Stimulated activated CD8-positive, alpha-beta memory T cell treated with anti-CD3 and anti-CD28 coated beads, Interleukin-12 subunit alpha, Interleukin-12 subunit beta, amount 100 ng/mL, for 1 hour (primary cell): ENCODE data around the gene ZFPL1.

Experiments
- DNase-seq: peaks from one replicate; pipeline ENCODE4 v3.0.0-alpha.2; 2020; ENCODE audit warnings: low read depth

ZFPL1 gene

DNA sequence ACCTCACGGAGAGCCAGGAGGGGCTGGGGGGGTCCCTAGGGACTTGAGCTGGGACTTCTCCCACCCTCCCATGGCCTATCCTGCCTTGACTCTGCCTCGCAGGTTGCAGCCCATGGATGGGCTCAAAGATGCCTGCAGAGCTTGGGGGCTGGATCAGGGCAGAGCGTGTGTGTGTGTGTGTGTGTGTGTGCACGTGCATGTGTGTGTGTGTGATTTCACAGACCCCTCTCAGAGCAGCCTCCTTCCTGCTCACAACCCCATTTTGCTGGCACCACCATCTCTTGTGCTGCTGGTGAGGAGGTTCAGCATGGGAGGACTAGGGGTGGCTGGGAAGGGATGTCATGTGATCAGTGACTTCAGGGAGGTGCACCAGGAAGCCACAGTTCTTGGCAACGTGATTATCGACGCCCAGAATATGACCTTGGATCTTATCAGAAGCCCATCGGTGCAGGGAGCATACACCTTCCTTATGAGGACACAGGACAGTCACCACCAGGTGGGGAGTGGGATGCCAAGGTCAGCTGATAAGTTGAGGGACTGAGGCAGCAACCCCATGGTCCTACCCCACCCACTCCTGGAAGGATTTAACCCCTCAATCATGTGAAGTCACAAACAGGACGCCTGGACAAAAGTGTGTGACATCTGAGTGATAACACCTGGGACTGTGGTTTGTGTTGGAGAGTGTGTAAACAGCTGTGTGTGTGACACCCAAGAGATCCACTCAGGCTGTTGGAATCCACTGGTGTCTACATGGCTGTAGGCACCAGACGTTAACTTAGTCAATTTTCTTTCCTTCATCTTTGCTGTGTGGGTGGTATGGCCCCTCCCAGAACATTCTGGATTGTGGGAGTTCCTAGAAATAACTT, 23.8 kb upstream of the ZFPL1 start:
- DNase-seq = no peak

DNA sequence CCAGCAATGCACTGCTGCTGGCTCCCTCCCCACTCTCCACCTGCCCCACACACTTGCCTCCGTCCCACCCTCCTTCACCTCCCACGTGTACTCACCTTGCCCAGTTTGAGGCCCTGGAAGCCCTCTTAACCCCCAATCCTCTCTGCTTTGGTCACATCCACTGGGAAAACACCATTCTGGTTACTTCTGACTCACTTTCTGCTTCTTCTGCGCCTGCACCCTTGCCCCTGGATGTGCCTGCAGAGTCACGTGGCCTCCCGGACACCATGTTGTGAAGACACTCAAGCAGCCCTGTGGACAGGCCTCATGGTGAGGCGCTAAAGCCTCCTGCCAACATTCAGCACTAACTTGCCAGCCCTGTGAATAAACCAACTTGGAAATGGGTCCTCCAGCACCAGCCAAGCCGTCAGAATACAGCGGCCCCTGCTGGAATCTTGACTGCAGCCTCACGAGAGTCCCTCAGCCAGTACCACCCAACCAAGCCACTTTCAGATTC, 23.1 kb upstream of the ZFPL1 start:
- DNase-seq = no peak

DNA sequence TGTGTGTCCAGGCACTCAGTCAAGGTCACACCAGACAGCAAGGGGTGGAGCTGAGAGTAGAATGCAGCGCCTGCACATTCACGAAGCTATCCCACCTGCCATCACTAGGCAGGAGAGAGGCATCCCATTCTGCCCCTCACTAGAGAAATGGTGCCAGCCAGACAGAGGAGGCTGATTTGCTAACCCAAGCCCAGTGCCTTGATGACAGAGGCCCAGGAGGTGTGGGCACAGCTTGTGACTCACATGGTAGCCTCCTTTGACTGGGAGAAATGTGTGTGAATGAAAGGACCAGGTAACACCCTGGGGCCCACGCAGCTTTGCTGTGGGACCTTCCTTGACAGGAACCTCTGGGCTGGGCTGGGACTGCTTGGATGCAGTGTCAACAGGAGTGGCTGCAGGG, 20.5 kb upstream of the ZFPL1 start:
- no peak for DNase-seq

DNA sequence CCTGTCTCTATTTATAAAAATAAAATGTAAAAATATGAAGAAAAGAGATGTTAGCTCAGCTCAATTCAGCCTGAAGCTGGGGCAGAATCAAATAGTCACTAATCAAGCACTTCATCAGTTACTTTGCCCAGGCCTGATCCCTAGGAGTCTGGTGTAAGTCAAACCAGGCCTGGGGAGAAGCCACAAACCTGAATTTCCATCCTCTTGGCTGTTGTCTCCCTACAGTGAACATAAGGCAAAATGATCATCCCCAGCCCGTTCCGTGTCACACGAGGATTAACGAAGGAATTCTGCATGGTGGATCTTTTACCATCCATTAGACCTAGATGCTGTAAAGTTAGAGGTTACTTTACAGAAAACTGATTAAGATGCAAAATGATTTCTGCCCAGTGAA, 19.2 kb upstream of the ZFPL1 start:
- no peak for DNase-seq

DNA sequence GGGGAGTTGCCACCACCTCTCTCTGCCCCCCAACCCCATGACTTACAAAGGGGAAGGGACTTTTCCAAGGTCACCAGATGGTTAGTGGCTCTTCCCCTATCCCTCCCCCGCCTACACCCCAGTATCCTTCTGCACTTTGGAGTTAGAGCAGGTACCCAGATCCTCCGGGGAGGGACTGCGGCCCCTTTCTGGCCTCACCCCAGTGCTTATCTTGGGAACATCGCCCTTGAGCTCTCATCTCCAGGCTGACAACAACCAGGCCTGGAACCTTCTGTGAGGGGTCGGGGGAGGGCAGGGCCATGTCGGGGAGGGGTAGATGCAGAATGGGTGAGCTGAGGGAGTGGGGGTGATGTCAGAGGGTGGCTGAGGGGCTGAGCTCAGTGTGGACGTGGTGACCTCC, 18.2 kb upstream of the ZFPL1 start:
- no peak for DNase-seq

DNA sequence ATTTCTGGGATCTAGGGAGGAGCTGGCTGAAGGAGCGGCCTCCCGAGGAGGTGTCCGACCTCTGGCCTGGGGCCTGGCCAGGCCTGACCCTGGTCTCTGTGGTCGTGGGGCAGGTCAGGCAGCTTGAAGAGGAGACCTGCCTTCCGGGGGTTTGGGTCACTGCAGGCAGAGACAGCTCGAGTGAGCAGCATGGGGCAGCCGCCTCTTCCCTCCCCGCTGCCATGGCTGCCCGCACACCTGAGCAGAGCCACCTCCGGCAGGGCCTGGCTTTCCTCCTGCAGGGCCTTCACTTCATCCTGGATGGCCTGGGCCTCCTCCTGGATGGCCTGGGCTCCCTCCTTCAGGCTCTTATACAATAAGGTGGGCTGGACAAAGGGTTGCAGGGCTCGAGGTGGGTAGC, 17.7 kb upstream of the ZFPL1 start:
- DNase-seq = no peak

DNA sequence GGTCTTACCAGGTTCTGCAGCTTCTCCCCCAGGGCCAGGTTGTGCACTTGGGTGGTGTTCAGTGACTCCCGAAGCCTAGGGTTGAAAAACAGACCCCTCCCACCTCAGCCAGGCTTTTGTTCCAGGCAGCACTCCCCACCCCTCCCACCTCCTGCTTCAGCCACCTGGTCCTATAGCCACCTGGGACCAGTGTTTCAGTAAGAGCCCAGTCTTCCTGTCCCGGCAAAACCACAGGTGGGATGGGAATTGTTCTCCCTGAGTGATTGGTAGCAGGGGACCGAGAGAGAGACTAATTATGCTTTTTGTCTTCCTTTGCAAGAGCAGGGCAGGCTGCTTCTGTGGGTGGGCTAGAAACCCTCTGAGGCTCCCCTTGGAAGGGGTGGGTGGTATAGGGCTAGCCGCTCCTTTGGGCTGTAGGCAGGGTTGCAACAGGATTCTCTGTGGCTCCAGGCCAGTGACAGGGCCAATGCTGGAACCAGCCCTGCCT, 17.2 kb upstream of the ZFPL1 start:
- DNase-seq = no peak

DNA sequence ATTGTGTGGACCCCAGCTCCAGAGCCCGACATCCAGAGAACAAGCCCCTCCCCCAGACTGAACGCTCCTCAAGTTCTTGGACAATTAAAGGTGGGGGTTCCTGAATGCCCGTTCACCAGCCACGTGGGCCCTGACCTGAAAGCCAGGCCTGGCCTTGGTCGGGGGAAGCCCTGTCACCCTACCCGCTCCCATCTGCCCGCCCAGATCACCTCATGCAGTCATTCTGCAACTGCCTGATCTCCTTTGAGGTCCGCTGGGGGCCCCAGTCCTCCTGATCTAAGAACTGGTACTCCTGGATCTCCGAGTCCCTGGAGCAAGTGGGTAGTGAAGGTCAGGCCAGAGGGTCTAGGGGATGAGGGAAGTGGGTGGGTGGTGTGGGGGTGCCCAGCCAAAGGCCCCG, 16.6 kb upstream of the ZFPL1 start:
- no peak for DNase-seq

DNA sequence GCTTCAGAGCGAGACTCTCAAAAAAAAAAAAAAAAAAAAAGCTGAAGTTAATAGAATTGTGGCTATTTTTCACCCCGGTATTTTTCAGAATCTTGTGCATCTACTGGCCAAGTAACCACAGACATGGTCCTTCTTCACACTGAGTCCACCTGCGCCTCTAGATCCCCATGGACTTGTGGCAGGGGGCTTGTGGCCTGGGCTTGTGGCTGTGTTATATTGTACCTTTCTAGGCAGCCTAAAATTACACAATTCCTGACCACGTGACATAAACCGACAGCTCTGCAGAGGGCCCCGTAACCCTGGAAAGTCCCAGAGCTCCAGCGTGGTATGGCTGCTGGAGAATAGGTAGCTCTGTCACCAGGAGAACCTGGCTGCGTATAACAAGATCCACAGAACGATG, 14.8 kb upstream of the ZFPL1 start:
- DNase-seq = no peak

DNA sequence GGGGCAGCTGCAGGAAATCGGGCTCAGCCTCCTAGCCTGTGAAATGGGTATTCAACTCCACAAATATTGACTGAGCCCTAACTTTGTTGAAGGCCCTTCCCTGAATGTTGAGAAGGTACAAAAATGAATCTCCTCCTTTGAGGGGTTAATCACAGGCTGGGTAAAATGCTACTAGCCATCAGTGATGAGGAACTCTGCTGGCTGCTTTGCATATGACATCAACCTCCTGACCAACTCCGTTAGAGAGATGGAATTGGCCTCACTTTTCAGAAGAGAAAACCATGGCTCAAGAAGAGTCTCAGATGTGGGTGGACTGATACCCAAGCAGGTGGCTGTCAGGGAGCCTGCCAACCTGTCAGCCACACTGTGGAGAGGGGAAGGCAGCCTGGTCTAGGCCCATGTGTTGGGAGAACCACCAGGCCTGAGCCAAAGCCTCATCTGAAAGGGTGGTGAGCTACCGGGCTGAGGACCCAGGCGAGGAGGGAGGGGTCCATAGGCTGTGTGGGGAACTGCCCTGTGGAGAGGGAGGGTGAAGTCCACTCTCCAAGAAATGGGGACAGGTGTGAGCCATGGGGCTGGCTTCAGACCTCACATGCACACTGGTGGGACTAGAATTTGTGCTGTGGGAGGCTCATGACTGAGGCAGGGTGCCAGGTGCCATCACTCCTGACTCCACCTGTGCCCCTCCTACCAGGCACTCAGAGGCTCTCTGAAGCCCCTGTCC, 12.0 kb upstream of the ZFPL1 start:
- DNase-seq = no peak

DNA sequence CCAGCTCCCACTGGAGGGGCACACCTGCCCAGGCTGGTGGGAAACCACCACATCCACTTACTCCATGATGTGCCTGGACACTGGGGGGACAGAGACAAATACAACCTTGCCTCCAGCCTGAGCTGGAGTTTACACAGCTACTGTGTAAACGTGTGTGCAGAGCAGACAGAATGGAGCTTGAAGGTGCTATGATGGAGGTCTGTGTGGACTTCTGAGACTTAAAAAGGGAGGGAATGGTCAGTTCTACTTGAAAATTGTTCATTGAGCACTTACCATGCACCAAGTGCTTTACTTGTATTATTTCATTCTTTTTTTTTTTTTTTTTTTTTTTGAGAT, 11.4 kb upstream of the ZFPL1 start:
- no peak for DNase-seq

DNA sequence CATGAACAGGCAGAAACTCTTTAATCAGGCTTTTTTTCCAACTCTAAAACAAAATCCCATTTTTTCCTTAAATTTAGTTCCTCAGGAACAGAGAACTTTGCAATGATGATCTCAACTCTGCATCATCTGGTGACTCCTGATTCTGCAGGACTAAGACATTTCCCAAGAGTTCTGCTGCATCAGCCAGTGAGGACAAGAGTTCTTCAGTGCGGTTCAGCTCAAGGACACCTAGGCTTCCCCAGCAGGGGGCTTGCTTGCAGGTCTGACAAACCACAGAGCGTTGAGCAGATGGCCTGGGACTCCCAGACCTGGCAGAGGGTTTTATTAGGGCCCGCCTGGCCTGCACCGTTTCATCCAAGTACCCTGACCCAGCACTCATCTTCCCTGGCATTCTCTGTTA, 6.6 kb upstream of the ZFPL1 start:
- DNase-seq = no peak

DNA sequence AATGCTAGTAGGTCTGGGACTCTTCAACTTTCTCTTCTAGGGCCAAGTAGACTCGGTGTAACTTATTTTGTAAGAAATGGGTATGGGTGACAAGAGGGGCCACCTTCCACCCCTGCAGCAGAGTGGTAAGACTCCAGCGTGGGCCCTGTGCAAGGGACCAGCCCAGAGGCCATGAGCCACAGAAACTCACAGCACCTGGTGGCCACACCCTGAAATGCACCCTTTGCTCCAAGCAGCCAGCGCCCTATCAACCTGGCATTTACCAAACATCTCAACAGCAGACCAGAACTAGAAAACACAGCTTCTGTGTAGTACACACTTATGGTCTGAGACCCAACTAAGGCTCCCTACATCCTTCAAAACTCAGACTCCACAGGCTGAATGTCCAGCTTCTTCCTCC, 5.9 kb upstream of the ZFPL1 start:
- peak; percentile 57 for DNase-seq

DNA sequence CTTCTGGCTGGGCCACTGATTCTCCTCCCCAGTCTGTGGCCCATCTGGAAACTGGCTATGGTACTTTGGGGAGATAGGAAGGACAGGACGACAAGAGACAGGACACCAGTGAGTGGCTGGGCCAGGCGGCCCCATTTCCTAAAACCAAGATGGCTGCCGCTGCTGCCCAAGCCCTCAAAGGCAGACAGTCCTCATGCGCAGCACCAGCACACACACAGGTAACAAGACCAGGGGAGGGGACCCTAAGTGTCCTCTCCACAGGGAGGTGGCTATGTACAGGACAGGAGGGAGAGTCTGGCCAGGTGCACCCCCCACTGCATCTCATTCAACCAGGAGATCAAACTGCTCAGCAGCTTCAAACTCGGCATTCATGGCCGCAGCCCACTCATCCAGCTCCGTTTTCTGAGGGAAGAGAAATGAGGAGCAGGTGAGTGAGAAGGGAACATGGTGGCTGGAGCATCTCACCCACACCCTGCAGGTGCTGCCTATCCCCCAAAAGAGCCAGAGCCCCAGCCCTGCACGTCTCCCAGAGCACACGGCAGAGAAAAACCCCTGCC, 5.2 kb upstream of the ZFPL1 start:
- no peak for DNase-seq

DNA sequence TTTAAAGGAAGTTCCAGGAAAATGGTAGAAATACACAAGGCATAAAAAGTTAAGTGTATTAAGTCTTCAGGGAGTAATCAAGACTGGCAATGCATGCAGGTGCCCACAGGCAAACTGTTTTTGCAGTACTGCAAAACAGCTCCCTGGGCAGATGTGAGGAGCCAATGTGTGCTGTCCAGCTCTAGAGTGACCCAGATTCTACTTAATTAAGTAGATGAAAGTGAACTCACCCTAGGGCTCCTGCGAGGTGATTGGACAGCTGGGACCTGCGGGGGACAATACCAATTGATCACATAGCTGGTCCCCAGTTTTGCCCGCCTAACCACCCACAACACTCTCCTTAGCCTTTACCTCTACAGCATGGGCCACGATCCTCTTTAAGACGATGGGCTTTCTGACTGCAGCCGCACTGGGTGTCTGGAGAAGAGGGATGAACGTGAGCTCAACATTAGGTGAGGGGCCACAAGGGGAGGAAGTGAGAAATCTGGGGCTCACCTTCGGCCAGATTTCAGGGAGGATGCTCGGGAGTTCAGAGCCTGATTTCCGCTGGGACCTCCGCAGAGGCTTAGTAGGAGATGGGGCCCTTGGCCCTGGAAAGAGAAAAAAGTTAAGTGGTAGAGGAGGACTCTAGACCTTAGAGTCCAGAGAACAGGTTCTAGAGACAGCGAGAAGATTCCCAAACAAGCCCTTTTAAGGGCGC, 738 bp upstream of the ZFPL1 start:
- DNase-seq = no peak

DNA sequence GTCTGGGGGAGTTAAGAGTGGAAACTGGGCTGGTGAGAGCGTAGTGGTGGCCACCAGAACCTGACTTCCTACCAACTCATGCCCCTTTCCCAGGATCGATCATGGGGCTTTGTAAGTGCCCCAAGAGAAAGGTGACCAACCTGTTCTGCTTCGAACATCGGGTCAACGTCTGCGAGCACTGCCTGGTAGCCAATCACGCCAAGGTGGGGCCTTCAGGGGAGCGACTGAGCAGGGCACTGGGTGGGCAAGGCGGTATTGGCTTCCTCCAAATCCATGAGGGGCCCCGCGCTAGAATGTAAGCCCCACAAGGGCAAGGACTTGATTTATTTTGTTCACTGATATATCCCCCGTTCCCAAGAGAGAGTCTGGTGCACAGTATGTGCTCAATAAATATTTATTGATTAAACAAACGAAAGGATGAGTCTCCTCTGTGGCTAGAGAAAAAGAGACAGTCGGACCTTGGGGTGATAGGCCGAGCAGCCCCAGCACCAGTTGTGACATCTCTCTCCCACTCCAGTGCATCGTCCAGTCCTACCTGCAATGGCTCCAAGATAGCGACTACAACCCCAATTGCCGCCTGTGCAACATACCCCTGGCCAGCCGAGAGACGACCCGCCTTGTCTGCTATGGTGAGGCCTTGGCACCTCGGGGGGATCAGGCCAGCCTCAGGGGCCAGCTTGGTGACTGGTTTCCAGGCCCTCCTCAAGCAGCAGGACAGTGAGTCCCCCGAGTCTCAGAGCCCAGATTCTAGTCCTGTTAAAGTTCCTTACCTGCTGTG, 765 bp downstream of the ZFPL1 start:
- no peak for DNase-seq

DNA sequence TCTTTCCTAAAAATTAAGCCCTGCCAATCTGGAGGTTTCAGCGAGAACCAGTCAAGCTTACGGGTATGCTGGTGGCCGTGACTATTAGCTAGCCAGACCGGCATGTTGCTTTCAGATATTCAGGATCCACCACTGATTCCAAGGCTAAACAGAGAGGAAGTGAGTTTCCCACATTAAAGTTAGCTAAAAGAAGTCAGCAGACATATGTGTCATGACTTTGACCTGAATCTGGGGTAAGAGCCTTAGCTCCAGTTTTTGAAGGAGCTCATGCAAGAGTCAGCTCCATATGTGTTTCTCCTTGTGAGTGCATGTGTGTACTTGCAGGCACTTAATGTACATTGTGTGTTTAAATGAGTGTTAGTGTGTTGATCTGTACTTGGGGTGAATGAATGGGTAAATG, 1.4 kb downstream of the ZFPL1 start:
- DNase-seq = no peak

DNA sequence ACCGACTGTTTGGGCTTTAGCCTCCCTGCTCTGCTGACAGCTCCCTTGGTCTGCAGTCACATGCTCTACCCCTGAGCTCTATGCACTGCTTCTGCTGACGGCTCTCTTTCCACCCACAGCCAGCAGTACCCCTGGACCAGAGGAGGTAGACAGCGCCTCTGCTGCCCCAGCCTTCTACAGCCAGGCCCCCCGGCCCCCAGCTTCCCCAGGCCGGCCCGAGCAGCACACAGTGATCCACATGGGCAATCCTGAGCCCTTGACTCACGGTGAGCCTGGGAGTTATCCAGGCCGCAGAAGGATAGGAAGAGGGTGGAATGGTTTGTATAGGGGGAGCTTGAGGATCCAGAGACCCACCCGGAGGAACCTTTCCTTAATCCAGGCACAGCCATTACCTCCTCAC, 2.8 kb downstream of the ZFPL1 start:
- DNase-seq = no peak

DNA sequence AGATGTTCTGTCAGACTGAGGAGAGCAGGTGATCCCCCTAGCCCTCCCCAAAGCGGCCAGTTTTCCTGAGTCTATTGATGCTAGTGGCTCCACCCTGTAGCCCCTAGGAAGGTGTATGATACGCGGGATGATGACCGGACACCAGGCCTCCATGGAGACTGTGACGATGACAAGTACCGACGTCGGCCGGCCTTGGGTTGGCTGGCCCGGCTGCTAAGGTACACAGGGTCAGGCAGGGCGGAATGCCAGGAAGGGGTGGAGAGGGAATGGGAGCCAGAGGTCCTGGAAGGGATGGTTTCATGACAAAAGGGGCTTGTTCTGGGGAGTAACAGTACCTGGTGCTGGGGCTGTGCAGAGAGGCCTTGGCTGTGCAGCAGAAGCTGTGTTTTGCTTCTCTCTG, 3.2 kb downstream of the ZFPL1 start:
- no peak for DNase-seq

DNA sequence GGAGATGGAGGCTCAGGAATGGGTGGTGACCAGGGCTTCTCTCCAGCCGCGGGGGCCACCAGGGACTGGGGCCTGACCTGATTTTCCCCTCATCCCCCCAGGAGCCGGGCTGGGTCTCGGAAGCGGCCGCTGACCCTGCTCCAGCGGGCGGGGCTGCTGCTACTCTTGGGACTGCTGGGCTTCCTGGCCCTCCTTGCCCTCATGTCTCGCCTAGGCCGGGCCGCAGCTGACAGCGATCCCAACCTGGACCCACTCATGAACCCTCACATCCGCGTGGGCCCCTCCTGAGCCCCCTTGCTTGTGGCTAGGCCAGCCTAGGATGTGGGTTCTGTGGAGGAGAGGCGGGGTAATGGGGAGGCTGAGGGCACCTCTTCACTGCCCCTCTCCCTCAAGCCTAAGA, 3.8 kb downstream of the ZFPL1 start:
- no peak for DNase-seq

DNA sequence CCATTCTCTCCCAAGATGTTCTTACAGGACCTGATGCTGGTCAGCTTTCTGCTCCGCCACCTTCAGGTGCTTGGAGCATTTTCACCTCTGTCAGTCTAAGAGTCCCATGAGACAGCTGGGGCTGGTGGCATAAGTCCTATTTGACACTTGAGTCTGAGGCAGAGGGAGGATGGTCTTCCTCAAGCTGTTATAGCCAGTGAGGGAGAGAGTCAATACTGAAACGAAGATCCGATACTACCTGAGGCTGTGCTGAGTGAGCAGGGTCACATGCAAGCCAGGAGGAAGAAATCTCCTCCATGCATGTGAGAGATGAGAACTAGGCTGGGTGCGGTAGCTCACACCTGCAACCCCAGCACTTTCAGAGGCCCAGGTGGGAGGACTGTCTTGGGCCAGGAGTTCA, 5.6 kb downstream of the ZFPL1 start:
- no peak for DNase-seq

DNA sequence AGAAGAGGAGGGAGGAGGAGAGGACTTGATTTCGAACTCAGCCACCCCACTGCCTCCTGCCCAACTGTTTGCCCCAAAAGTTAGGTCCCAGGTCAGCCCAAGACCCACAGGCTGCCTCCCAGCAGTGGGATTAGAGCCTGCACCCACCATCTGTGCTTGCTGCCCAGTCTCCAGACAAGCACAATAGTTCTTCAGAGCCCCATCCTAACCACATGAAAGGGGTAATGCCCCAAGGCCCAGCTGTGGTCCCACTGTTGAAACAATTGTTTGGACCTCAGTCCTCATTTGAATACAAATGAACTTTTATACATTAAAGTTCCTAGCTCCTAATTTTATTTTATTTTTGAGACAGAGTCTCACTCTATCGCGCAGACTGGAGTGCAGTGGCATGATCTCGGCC, 6.6 kb downstream of the ZFPL1 start:
- no peak for DNase-seq
